AG04450 (cell line): ENCODE results near the gene MRPL32. TPM values are rescaled to one million over a fixed set of nuclear protein-coding genes. Genes with fewer than 3 reads are reported as not detected.

Experiments
- CTCF ChIA-PET: fragments of 300-600, 350-600 bp; formaldehyde crosslinking; extraction: SDS; loops from one replicate; lab custom pipeline; 2022; ENCODE audit warnings: antibody characterized with exemption, inconsistent platforms; lab: Charles Lee
- POLR2A ChIA-PET: fragments of 350-600 bp; formaldehyde crosslinking; extraction: SDS; loops from one replicate; lab custom pipeline; 2021; ENCODE audit warnings: antibody characterized with exemption, inconsistent platforms; lab: Yijun Ruan, JAX
- DNase-seq: peaks from one replicate; pipeline ENCODE4 v3.0.0-alpha.2; 2011; ENCODE audit warnings: low read depth, low spot score
- H3K27ac ChIP-seq: one replicate; pipeline ENCODE4 v1.5.1; 2012; ENCODE audit warnings: low read depth, low read length, control low read depth
- H3K27me3 ChIP-seq: one replicate; pipeline ENCODE4 v1.6.0; 2012; ENCODE audit warnings: low read length; ENCODE audit not compliant: control insufficient read depth, insufficient read depth
- H3K4me3 ChIP-seq: 2 replicates; pipeline ENCODE4 v1.5.1; 2011; ENCODE audit warnings: mild to moderate bottlenecking, low read depth, low read length, control low read depth
- H3K9me3 ChIP-seq: 2 replicates; pipeline ENCODE4 v1.5.1; 2012; ENCODE audit warnings: low read length; ENCODE audit not compliant: control insufficient read depth, insufficient read depth
- polyA plus RNA-seq: library from polyadenylated mRNA; depleted of rRNA; stranded (reverse); fragments of >200 nt; gene quantifications from 2 replicates; pipeline ENCODE4 v1.2.3, GENCODE V29; 2011; rRNA removed
- TF ChIP-seq, protein P1 (sequence below): IDR thresholded peaks from 2 replicates; pipeline ENCODE4 v1.5.1; 2011; ENCODE audit warnings: low read depth, low read length, control low read depth, inconsistent platforms

Gene MRPL32
- polyA plus RNA-seq, 1 experiment: 68.5 TPM

DNA sequence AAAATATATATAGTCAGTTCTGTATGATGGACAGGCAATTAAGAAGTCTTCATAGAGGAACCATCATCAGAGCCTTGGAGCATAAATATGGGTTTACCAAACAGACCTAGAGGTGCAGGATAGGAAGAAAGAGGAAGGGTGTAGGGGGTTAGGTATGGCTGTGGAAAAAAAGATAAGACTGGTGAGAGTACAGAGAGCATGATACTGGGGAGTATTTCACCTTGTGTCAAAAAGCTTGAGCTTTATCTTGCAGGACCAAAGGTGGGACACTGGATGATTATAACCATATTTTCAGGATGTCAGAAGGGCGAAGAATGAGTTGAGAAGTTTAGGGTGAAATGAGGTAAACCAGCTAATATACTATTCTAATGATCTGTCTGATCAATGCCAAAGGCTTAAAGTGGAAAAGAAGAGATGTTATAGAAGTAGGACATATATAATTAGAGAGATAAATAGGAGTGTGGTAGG, 54.6 kb downstream of the MRPL32 start:
- ChIA-PET CTCF (interaction anchor here (0.6 kb wide), 1 partner anchor 212 kb away, joined by 3 read pairs; no protein-coding TSS in a partner anchor), POLR2A (no interaction called here)
- TF ChIP-seq, protein P1, sequence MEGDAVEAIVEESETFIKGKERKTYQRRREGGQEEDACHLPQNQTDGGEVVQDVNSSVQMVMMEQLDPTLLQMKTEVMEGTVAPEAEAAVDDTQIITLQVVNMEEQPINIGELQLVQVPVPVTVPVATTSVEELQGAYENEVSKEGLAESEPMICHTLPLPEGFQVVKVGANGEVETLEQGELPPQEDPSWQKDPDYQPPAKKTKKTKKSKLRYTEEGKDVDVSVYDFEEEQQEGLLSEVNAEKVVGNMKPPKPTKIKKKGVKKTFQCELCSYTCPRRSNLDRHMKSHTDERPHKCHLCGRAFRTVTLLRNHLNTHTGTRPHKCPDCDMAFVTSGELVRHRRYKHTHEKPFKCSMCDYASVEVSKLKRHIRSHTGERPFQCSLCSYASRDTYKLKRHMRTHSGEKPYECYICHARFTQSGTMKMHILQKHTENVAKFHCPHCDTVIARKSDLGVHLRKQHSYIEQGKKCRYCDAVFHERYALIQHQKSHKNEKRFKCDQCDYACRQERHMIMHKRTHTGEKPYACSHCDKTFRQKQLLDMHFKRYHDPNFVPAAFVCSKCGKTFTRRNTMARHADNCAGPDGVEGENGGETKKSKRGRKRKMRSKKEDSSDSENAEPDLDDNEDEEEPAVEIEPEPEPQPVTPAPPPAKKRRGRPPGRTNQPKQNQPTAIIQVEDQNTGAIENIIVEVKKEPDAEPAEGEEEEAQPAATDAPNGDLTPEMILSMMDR: no peak
- Histone ChIP-seq H3K27ac (no peak overlapping the region), H3K9me3 (no peaks in the 10 kb centered on the region), H3K4me3 (no peak overlapping the region), H3K27me3 (peaks cover 9% of the 10 kb centered on the region)
- DNase-seq: no peak

Other genes starting within 250 kb of the MRPL32 start
- gene C7orf25, start 20.3 kb upstream of the MRPL32 start, polyA plus RNA-seq: 3.1 and 3.8 TPM in 2 replicates
- 142 and 233 TPM in 2 replicates for gene PSMA2, start 202 bp upstream of the MRPL32 start, polyA plus RNA-seq
- 2.6 and 3.2 TPM in 2 replicates for gene HECW1, start 180.3 kb downstream of the MRPL32 start, polyA plus RNA-seq